Myocyte (in vitro differentiated cells): ENCODE results near the gene INHBE. TPM values are rescaled to one million over a fixed set of nuclear protein-coding genes. Genes with fewer than 3 reads are reported as not detected.
"Not testable (repeated sequence)": the region's sequence is repeated elsewhere in the genome, so short reads cannot be mapped to it uniquely, and the experiment has no call there.

Experiments used
- DNase-seq: peaks from one replicate; pipeline ENCODE4 v3.0.0-alpha.2; 2012; ENCODE audit warnings: low read depth
- total RNA-seq: library from RNA; depleted of rRNA; stranded (reverse); fragments of >200 nt; gene quantifications from 2 replicates; pipeline ENCODE4 v1.2.3, GENCODE V29; 2014

INHBE gene
- total RNA-seq, 1 donor from 2014 or later = 12.2 TPM

DNA sequence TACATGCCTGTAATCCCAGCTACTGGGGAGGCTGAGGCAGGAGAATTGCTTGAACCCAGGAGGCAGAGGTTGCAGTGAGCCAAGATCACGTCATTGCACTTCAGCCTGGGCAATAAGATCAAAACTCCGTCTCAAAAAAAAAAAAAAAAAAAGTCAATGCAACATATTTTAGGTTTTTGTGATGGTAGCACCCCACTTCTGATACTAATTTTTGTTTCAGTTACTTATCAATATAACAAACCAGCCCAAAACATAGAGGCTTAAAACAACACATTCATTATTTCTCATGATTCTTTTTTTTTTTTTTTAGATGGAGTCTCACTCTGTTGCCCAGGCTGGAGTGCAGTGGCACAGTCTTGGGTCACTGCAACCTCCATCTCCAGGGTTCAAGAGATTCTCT lies 13.7 kb upstream of the INHBE start:
- DNase-seq = not testable (repeated sequence)

DNA sequence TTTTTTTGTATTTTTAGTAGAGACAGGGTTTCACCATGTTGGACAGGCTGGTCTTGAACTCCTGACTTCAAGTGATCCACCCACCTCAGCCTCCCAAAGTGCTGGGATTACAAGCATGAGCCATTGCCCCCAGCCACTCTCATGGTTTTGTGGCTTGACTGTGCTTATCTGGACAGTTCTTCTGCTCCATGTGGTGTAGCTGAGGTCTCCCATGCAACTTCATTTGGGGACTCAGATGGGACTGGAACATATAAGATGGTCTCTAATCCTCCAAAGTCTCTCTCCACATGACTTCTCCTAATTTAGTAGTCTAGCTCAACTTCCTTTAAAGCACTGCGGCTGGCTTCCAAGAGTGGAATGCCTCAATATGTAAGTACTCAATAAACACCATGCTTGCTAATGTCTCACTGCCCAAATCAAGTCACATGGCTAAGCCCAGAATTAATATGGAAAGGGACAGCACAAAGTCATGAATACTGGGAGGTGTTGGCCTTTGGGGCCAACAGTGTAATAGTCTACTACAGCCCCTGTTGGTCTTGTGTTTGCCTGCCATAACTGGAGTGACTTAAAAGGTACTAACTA lies 13.2 kb upstream of the INHBE start:
- no peak for DNase-seq

- not testable (repeated sequence) for DNase-seq
Measured at GRCh38 chr12:57444337-57444736, 10.8 kb upstream of the INHBE start.

DNA sequence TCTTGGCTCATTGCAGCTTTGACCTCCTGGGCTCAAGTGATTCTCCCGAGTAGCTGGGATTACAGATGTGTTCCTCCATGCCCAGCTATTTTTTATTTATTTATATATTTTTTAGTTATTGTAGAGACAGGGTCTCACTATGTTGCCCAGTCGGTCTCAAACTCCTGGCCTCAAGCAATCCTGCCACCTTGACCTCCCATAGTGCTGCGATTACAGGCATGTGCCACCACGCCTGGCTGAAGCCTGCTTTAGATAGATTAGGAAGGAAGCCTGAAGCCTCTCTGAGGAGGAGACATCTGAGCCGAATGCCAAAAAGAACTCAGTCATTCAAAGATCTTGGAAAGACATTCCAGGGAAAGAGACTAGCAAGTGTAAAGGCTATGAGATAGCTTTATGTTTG lies 10.4 kb upstream of the INHBE start:
- no peak for DNase-seq

GRCh38 chr12:57446292-57446960 lies 8.7 kb upstream of the INHBE start:
- DNase-seq = no peak

- DNase-seq = no peak
Measured at GRCh38 chr12:57448669-57449068, 6.4 kb upstream of the INHBE start.

GRCh38 chr12:57449375-57449774 lies 5.7 kb upstream of the INHBE start:
- DNase-seq = no peak

DNA sequence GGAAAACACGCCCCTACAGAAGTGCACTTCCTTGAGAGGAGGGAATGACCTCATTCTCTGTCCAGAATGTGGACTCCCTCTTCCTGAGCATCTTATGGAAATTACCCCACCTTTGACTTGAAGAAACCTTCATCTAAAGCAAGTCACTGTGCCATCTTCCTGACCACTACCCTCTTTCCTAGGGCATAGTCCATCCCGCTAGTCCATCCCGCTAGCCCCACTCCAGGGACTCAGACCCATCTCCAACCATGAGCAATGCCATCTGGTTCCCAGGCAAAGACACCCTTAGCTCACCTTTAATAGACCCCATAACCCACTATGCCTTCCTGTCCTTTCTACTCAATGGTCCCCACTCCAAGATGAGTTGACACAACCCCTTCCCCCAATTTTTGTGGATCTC lies 5.0 kb upstream of the INHBE start:
- no peak for DNase-seq

GRCh38 chr12:57451233-57451778 lies 3.8 kb upstream of the INHBE start:
- DNase-seq = peak; percentile 59

- peak; percentile 94 for DNase-seq
Measured at GRCh38 chr12:57452181-57452936, 2.7 kb upstream of the INHBE start.

- peak; percentile 88 for DNase-seq
Measured at GRCh38 chr12:57452937-57453509, 2.1 kb upstream of the INHBE start.

GRCh38 chr12:57454213-57454565 lies 918 bp upstream of the INHBE start:
- no peak for DNase-seq

DNA sequence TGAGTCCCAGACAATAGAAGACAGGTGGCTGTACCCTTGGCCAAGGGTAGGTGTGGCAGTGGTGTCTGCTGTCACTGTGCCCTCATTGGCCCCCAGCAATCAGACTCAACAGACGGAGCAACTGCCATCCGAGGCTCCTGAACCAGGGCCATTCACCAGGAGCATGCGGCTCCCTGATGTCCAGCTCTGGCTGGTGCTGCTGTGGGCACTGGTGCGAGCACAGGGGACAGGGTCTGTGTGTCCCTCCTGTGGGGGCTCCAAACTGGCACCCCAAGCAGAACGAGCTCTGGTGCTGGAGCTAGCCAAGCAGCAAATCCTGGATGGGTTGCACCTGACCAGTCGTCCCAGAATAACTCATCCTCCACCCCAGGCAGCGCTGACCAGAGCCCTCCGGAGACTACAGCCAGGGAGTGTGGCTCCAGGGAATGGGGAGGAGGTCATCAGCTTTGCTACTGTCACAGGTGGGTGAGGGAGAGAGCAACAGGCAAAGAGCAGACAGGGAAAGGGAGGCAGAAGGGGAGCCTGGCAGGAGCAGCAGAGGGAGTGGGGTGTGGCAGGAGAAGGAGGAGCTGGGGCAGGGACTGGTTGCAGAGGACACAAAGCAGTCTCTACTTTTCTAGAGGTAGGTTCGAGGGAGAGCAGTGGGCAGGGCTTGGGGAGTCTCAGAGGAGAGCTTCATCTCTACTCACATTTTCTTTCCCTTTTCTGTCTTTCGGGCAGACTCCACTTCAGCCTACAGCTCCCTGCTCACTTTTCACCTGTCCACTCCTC lies 452 bp downstream of the INHBE start:
- DNase-seq = peak; percentile 79

DNA sequence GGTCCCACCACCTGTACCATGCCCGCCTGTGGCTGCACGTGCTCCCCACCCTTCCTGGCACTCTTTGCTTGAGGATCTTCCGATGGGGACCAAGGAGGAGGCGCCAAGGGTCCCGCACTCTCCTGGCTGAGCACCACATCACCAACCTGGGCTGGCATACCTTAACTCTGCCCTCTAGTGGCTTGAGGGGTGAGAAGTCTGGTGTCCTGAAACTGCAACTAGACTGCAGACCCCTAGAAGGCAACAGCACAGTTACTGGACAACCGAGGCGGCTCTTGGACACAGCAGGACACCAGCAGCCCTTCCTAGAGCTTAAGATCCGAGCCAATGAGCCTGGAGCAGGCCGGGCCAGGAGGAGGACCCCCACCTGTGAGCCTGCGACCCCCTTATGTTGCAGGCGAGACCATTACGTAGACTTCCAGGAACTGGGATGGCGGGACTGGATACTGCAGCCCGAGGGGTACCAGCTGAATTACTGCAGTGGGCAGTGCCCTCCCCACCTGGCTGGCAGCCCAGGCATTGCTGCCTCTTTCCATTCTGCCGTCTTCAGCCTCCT lies 1.1 kb downstream of the INHBE start:
- peak; percentile 59 for DNase-seq

DNA sequence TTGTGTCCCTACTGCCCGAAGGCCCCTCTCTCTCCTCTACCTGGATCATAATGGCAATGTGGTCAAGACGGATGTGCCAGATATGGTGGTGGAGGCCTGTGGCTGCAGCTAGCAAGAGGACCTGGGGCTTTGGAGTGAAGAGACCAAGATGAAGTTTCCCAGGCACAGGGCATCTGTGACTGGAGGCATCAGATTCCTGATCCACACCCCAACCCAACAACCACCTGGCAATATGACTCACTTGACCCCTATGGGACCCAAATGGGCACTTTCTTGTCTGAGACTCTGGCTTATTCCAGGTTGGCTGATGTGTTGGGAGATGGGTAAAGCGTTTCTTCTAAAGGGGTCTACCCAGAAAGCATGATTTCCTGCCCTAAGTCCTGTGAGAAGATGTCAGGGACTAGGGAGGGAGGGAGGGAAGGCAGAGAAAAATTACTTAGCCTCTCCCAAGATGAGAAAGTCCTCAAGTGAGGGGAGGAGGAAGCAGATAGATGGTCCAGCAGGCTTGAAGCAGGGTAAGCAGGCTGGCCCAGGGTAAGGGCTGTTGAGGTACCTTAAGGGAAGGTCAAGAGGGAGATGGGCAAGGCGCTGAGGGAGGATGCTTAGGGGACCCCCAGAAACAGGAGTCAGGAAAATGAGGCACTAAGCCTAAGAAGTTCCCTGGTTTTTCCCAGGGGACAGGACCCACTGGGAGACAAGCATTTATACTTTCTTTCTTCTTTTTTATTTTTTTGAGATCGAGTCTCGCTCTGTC lies 1.8 kb downstream of the INHBE start:
- DNase-seq = peak; percentile 70

DNA sequence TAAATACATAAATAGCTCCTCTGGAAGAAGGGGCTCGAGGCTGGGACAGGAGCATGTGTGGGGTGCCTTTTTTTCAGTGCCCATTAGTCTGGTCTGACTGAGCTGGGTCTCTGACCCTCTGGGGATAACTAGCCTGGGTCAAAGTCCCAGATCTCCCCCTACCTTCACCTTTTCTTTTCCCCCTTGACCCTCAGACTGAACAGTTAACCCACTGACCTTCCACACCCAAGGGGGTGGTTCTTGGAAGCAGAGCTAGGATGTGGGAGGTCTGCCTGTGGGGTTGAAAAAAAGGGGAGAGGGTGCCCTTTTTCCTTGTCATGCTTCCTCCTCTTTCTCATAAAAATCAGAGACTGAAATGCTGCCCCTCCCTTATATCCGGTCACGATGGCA lies 3.6 kb downstream of the INHBE start:
- no peak for DNase-seq

GRCh38 chr12:57459055-57459749 lies 4.1 kb downstream of the INHBE start:
- DNase-seq = peak; percentile 97

- peak; percentile 7 for DNase-seq
Measured at GRCh38 chr12:57459750-57460467, 4.8 kb downstream of the INHBE start, which contains the start of gene GLI1. GLI1 (plus strand) TSS chr12:57459785; CDS start chr12:57463692, 3,907 bp downstream.

DNA sequence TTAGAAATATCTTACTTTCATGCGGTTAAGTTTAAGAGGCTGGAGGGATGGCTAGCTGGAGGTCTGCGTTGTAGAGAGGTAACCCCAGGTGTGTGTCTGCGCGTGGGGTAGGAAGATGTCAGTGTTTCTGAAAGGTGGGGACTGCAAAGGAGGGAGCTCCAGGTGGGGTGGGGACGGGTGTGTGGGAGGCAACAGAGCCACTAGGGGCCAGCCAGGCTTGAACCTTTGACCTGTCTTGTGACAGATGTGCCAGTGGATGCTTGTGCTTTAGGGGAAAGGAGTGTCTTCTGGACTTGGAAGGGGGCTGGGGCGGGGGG lies 5.3 kb downstream of the INHBE start:
- DNase-seq = no peak
